ENCODE data around the gene ZSCAN5A. TPM values are rescaled to one million over a fixed set of nuclear protein-coding genes. Genes with fewer than 3 reads are reported as not detected.
"Not testable (repeated sequence)": the region's sequence is repeated elsewhere in the genome, so short reads cannot be mapped to it uniquely, and the experiment has no call there.

Gene ZSCAN5A
- total RNA-seq, 6 donors from 2014 or later: 6.2 to 18.6 (median 11.3) TPM

DNA sequence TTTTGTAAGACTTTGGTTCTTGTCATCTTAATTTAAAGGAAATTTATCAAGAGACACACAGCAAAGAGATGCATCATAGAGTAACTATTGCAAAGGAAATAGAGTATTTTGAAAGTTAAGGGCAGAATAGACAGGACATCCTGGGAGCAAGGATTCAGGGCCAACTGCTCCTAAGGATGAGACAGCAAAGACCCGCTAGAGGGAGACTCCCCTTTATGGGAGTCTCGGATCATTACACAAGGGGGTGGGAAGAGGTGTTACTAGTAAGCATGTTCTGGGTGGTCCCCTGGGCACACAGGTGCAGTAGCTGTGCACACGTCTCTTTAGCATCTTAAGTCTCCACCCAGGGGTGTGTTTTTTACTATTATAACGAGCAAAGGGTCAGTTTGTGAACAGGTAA is 102.9 kb downstream of the ZSCAN5A start:
- H3K4me1 ChIP-seq: no peaks in the 10 kb centered on the region
- no peaks in the 10 kb centered on the region for H3K9me3 ChIP-seq
- no peak for DNase-seq
- no peaks in the 10 kb centered on the region for H3K36me3 ChIP-seq
- TF ChIP-seq CTCF (IDR thresholded peaks at IDR 0.05) (no peak), POLR2A (IDR thresholded peaks at IDR 0.05) (no peak), POLR2AphosphoS5 (IDR thresholded peaks at IDR 0.05) (no peak), EP300 (IDR thresholded peaks at IDR 0.05) (no peak)
- no peak overlapping the region for H3K27ac ChIP-seq
- ATAC-seq (ENCODE audit: low FRiP score in 2 of 2): no peak
- 80 to 86% methylated on average over 4 of the region's 4 CpGs for WGBS, 2 donors
- no peak overlapping the region for H3K4me3 ChIP-seq
- H3K27me3 ChIP-seq: peaks cover 0 to 2% (median 0%) of the 10 kb centered on the region in 4 donors

DNA sequence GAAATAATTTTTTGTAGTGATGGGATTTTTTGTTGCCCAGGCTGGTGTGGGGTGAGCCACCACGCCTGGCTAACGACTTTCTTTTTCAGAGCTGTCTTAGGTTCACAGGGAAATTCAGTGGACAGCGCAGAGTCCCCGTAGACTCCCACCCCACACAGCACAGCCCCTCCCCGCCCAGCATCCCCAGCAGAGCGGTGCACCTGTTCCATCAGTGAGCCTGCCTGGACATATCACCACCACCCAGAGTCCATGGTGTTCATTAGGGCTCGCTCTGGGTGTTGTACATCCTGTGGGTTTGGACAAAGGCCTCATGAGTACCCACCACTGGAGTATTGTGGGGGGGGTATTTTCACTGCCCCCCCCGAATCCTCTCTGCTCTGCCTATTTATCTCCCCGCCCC is 104.6 kb downstream of the ZSCAN5A start:
- not testable (repeated sequence) for DNase-seq; ATAC-seq (ENCODE audit: low FRiP score in 2 of 2); H3K4me1 ChIP-seq

DNA sequence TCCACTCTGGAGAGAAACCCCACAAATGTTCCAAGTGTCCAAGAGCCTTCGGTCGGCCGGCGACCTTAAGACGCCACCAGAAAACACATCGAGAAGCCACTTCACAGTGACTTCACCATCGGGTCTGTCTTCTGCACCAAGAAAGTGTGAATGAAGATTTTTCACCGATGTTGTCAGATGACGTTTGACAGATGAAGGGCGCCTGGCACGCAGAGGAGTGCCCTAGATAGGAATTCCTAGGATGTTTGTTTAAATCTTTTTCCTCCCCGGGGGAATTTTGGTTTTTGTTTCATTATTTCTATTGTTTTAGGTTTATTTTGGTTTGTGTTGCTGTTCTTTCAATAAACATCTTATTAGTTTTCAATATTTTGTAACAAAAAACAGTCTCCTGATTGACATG is 105.5 kb downstream of the ZSCAN5A start:
- no peaks in the 10 kb centered on the region for H3K36me3 ChIP-seq
- H3K27me3 ChIP-seq: no peaks in the 10 kb centered on the region
- no peak for DNase-seq
- TF ChIP-seq POLR2A (IDR thresholded peaks at IDR 0.05) (no peak), POLR2AphosphoS5 (IDR thresholded peaks at IDR 0.05) (no peak), EP300 (IDR thresholded peaks at IDR 0.05) (no peak), CTCF (IDR thresholded peaks at IDR 0.05) (no peak)
- H3K9me3 ChIP-seq: no peaks in the 10 kb centered on the region
- no peak for ATAC-seq (ENCODE audit: low FRiP score in 2 of 2)
- no peak overlapping the region for H3K4me3 ChIP-seq
- no peaks in the 10 kb centered on the region for H3K4me1 ChIP-seq
- no peak overlapping the region for H3K27ac ChIP-seq
- WGBS, 2 donors: 67 to 81% methylated on average over 12 of the region's 12 CpGs

More for the DNA sequence above, 104.6 kb downstream of the ZSCAN5A start:
- H3K4me3 ChIP-seq, H3K9me3 ChIP-seq, H3K36me3 ChIP-seq, H3K27me3 ChIP-seq, H3K27ac ChIP-seq: not testable (repeated sequence)
- 91 to 94% methylated on average over 5 to 9 of the region's 9 CpGs for WGBS, 2 donors

GRCh38 chr19:56207581-56207980 is 107.1 kb downstream of the ZSCAN5A start:
- not testable (repeated sequence) for H3K27me3 ChIP-seq, H3K9me3 ChIP-seq, DNase-seq, H3K36me3 ChIP-seq, H3K4me1 ChIP-seq, H3K27ac ChIP-seq, H3K4me3 ChIP-seq
- WGBS, 2 donors: 70 to 72% methylated on average over 2 to 5 of the region's 5 CpGs
- peak in 1 of 2 donors; percentile 54 for ATAC-seq (ENCODE audit: low FRiP score in 2 of 2)

GRCh38 chr19:56201973-56202372 is 112.7 kb downstream of the ZSCAN5A start, which contains the start of gene ZSCAN5C:
Gene ZSCAN5C (plus strand): TSS chr19:56202273. CDS start chr19:56205914, 3,641 bp downstream.
- DNase-seq: no peak
- no peaks in the 10 kb centered on the region for H3K4me1 ChIP-seq
- WGBS, 2 donors: 69 to 71% methylated on average over 3 of the region's 3 CpGs

More at GRCh38 chr19:56201973-56202372, 112.7 kb downstream of the ZSCAN5A start, which contains the start of gene ZSCAN5C:
- Histone ChIP-seq H3K27me3 (no peaks in the 10 kb centered on the region), H3K27ac (no peak within 1 kb of the TSS), H3K9me3 (no peaks in the 10 kb centered on the region), H3K36me3 (no peaks in the 10 kb centered on the region), H3K4me3 (no peak within 1 kb of the TSS)
- TF ChIP-seq POLR2A (IDR thresholded peaks at IDR 0.05) (no peak), POLR2AphosphoS5 (IDR thresholded peaks at IDR 0.05) (no peak), CTCF (IDR thresholded peaks at IDR 0.05) (no peak), EP300 (IDR thresholded peaks at IDR 0.05) (no peak)
- no peak for ATAC-seq (ENCODE audit: low FRiP score in 2 of 2)
